BE2C (cell line): ENCODE results near the gene ARID5B.

Source experiments
- DNase-seq: peaks from one replicate; pipeline ENCODE4 v3.0.0-alpha.2; 2020
- H3K27me3 ChIP-seq: fragments of 250-450 bp; sonication (Bioruptor Pico); 2 replicates; pipeline ENCODE4 v1.5.1; 2020; ENCODE audit warnings: mild to moderate bottlenecking
- H3K36me3 ChIP-seq: fragments of 250-450 bp; sonication (Bioruptor Pico); 2 replicates; pipeline ENCODE4 v1.5.1; 2020; ENCODE audit warnings: mild to moderate bottlenecking
- H3K4me1 ChIP-seq: fragments of 250-450 bp; sonication (Bioruptor Pico); 2 replicates; pipeline ENCODE4 v1.5.1; 2020
- H3K4me3 ChIP-seq: 2 replicates; pipeline ENCODE4 v1.5.1; 2011; ENCODE audit warnings: low read depth, low read length
- H3K9me3 ChIP-seq: fragments of 250-450 bp; sonication (Bioruptor Pico); 2 replicates; pipeline ENCODE4 v1.5.1; 2020
- TF ChIP-seq, protein P1 (sequence below): IDR thresholded peaks from 2 replicates; pipeline ENCODE4 v1.5.1; 2012; ENCODE audit warnings: mild to moderate bottlenecking, low read depth, low read length

The ARID5B gene

DNA sequence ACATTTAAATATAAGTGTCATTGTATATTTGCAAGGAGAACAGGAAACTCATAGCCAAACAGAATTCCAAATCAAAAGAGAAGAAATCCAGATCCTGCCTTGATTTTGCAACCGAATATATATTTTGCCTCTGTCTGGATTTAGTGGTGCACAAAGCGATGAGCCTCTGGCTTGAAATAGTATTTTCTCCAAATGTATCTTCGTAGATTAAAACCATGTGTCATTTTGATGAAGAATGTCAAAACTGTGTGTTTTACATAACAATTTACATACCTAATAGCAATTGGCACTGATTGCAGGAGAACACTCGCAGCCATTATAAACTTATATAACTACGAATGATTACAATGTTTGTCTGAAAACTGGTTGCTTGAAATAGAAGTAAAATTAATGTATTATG lies 156.4 kb downstream of the ARID5B start:
- DNase-seq, result no peak
- H3K4me3 ChIP-seq, result no peak overlapping the region
- H3K9me3 ChIP-seq, result no peaks in the 10 kb centered on the region
- TF ChIP-seq, protein P1, sequence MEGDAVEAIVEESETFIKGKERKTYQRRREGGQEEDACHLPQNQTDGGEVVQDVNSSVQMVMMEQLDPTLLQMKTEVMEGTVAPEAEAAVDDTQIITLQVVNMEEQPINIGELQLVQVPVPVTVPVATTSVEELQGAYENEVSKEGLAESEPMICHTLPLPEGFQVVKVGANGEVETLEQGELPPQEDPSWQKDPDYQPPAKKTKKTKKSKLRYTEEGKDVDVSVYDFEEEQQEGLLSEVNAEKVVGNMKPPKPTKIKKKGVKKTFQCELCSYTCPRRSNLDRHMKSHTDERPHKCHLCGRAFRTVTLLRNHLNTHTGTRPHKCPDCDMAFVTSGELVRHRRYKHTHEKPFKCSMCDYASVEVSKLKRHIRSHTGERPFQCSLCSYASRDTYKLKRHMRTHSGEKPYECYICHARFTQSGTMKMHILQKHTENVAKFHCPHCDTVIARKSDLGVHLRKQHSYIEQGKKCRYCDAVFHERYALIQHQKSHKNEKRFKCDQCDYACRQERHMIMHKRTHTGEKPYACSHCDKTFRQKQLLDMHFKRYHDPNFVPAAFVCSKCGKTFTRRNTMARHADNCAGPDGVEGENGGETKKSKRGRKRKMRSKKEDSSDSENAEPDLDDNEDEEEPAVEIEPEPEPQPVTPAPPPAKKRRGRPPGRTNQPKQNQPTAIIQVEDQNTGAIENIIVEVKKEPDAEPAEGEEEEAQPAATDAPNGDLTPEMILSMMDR, result no peak
- H3K4me1 ChIP-seq, result peaks cover 9% of the 10 kb centered on the region
- peaks cover 2% of the 10 kb centered on the region for H3K36me3 ChIP-seq
- no peaks in the 10 kb centered on the region for H3K27me3 ChIP-seq

GRCh38 chr10:62058476-62058875 lies 157.0 kb downstream of the ARID5B start:
- TF ChIP-seq, protein P1, result no peak
- Histone ChIP-seq H3K4me1 (peaks cover 9% of the 10 kb centered on the region), H3K9me3 (no peaks in the 10 kb centered on the region), H3K36me3 (no peaks in the 10 kb centered on the region), H3K4me3 (no peak overlapping the region), H3K27me3 (no peaks in the 10 kb centered on the region)
- DNase-seq, result no peak

GRCh38 chr10:62058896-62059216 lies 157.4 kb downstream of the ARID5B start:
- DNase-seq, result no peak
- Histone ChIP-seq H3K36me3 (no peaks in the 10 kb centered on the region), H3K4me1 (peaks cover 9% of the 10 kb centered on the region), H3K9me3 (no peaks in the 10 kb centered on the region), H3K4me3 (no peak overlapping the region), H3K27me3 (no peaks in the 10 kb centered on the region)
- TF ChIP-seq, protein P1, result no peak

DNA sequence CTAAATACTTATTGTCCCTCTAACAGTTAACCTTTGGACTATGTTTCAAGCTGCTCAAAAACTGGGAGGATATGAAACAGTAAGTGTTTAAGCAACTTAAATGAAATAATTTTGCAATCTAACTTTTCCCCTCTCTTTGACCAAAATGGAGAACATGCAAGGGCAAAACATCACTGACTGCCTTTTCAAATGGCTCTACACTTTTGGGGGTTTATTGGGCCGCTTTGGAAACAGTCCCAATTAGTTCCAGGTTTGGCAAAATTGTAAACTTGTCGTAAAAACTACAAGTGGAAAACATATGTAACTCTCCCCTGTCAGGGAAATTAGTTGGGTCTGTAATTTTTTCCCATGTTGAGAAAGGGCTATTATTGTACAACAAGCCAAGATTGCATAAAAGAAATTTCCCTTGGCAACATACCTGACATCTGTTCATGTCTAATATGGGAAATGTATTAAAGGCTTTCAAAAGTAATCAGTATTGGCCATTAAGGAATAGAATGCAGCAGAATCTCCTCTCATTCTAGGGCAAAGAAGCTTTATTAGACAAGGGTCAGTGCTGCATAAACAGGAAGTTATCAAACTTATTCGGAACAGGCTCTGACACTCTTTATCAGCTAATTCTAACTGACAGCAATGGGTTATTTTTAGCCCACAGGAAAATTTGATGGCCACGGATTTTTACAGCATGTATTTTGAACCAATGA lies 157.9 kb downstream of the ARID5B start:
- H3K9me3 ChIP-seq, result no peaks in the 10 kb centered on the region
- peaks cover 9% of the 10 kb centered on the region for H3K4me1 ChIP-seq
- no peaks in the 10 kb centered on the region for H3K27me3 ChIP-seq
- no peak overlapping the region for H3K4me3 ChIP-seq
- TF ChIP-seq, protein P1, result no peak
- DNase-seq, result no peak
- H3K36me3 ChIP-seq, result no peaks in the 10 kb centered on the region

- TF ChIP-seq, protein P1, result no peak
- H3K4me1 ChIP-seq, result peaks cover 9% of the 10 kb centered on the region
- H3K36me3 ChIP-seq, result no peaks in the 10 kb centered on the region
Observed at GRCh38 chr10:62062028-62062427, 160.5 kb downstream of the ARID5B start.

DNA sequence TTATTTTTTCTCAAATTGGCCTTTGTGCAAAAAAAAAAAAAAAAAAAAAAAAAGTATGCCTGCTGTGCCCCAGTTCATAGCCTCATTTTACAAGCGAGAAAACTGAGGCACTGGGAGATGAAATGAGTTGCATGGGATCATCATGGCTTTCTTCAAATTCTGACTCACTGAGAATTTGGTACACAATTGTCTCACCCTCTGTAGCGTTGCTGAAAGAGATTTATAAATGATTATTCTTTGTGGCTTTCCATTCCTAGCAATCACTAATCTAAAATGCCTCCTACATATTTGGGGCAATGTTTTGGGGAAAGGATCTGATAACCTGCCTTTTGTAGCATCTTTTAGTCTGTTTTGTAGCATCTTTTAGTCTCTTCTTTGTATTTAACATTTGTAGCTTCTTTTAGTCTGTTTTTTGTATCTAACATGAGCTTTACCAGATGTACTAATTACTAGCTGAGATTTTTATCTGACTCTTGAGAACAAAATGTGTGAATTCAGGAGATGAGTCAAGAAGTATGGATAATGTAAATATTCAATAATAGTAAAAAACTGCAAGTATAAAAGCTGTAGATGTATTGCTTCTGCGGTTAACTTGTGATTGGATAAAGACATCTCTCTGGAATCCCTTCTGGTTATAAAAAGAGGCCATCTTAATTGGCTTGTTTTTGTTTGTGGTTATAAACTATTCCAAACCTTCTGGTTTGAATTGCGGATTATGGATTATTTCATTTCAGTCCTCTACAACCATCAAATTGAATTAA lies 161.4 kb downstream of the ARID5B start:
- H3K4me3 ChIP-seq, result no peak overlapping the region
- no peaks in the 10 kb centered on the region for H3K27me3 ChIP-seq
- no peak for DNase-seq
- TF ChIP-seq, protein P1, result no peak
- H3K9me3 ChIP-seq, result no peaks in the 10 kb centered on the region
- no peaks in the 10 kb centered on the region for H3K36me3 ChIP-seq
- peaks cover 9% of the 10 kb centered on the region for H3K4me1 ChIP-seq

More at GRCh38 chr10:62062028-62062427, 160.5 kb downstream of the ARID5B start:
- DNase-seq, result no peak
- Histone ChIP-seq H3K4me3 (no peak overlapping the region), H3K27me3 (no peaks in the 10 kb centered on the region), H3K9me3 (no peaks in the 10 kb centered on the region)
